GM18907 (cell line): Measurements from ENCODE around the gene TAOK2.

Experiments
- ATAC-seq: cut with Tn5 transposase; IDR thresholded peaks from one replicate; pipeline ENCODE4 v1.9.1; 2021; ENCODE audit warnings: mild to moderate bottlenecking, moderate library complexity; ENCODE audit not compliant: unreplicated experiment

TAOK2 gene

GRCh38 chr16:29962344-29962994 is 11.2 kb upstream of the TAOK2 start:
- ATAC-seq: no peak

- ATAC-seq: no peak
These were observed 10.5 kb upstream of the TAOK2 start for GRCh38 chr16:29963021-29963743.

GRCh38 chr16:29968205-29968604 is 5.5 kb upstream of the TAOK2 start:
- no peak for ATAC-seq

- no peak for ATAC-seq
These were observed 2.4 kb upstream of the TAOK2 start for GRCh38 chr16:29971304-29971703.

GRCh38 chr16:29972500-29972899 is 1.2 kb upstream of the TAOK2 start:
- no peak for ATAC-seq

GRCh38 chr16:29972992-29973383 is 680 bp upstream of the TAOK2 start:
- ATAC-seq: no peak

DNA sequence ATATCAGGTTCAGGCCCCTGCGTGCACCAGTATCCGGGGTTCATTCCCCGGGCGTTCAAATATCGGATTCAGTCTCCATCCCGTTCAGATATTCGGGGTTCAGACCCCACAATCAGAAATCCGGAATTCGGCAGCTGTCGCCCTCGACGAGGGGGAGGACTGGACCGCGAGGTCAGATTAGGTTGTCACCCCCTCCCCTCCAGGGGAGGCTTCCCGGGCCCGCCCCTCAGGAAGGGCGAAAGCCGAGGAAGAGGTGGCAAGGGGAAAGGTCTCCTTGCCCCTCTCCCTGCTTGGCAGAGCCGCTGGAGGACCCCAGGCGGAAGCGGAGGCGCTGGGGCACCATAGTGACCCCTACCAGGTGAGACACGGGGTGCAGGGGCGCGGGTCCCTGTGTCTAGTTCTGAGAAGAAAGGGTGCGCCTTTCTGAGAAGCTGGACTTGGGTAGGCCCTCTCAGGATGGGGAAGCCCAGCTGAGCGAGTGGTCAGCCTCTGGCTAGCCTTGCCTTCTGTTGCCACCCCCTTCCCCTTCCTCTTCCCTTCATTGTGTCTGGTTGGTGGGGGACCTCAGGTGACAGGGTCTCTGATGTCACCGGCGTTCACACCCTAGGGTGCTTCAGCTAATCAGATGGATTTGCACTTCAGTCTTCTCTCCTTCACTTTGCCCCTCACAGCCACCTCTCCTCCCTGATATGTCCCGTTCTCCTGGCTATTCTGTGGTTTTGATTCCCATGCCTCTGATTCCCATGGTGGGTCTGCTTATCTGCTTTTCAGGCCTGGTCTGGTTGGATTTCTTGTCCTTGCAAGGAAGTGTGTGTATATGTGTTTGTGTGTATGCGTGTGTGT is 844 bp downstream of the TAOK2 start:
- peak; percentile 3 for ATAC-seq

DNA sequence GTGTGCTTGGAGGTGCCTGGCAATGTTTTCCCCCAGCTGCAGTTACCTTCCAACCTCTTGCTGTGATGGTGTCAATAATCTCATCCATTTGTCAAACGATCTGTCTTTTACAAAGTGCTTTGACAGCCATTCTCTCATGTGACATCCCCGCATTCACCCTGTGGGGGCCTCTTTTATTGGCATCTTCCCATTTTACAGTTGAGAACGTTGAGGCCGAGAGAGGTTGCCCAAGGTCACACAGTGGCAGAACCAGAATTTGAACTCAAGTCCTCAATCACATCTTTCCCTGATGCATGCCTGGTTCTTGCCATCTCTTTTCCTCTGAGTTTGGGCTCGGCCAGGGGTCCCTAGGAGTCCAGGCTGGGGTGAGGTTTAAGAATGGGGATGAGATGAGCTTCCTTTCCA is 1.5 kb downstream of the TAOK2 start:
- no peak for ATAC-seq

- ATAC-seq: no peak
These were observed 2.3 kb downstream of the TAOK2 start for GRCh38 chr16:29975811-29976511.

GRCh38 chr16:29977063-29977825 is 3.6 kb downstream of the TAOK2 start:
- ATAC-seq: no peak

DNA sequence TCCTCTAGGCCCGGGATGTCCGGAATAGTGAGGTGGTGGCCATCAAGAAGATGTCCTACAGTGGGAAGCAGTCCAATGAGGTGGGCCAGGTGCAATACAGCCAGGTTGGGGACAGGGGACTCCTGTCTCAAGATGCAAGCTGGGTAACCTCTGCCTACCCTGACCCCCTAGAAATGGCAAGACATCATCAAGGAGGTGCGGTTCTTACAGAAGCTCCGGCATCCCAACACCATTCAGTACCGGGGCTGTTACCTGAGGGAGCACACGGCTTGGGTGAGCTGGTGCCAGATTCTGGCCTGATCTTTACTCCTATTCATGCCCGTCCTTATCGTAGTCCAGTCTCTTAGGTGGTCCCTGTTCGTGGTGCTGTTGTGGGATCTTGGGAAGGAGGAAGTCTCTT is 4.4 kb downstream of the TAOK2 start:
- no peak for ATAC-seq

DNA sequence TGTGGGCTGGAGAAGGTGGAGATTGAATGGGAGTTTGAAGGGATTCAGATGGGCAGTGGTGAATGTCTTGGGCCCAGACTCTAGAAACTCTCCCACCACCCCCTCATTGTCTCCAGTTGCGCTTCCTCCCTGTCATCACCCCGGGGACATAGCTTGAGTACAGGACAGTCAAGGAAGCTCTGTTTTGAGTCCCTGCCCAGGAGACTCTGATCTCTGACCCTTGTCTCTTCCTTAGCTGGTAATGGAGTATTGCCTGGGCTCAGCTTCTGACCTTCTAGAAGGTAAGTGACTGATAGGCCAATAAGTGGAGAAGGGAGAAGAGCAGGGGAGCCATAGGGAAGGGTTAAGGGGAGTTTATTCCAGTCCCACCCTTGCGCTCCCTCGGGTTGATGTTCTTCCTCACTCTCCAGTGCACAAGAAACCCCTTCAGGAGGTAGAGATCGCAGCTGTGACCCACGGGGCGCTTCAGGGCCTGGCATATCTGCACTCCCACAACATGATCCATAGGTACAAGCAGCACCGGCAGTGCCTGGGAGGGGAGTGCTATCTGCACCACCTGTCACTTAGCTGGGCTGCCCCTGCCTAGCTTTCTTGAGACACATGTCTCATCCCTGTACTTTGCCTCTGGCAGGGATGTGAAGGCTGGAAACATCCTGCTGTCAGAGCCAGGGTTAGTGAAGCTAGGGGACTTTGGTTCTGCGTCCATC is 5.0 kb downstream of the TAOK2 start:
- no peak for ATAC-seq

- no peak for ATAC-seq
These were observed 9.1 kb downstream of the TAOK2 start for GRCh38 chr16:29982560-29983419.

- no peak for ATAC-seq
These were observed 9.9 kb downstream of the TAOK2 start for GRCh38 chr16:29983420-29984136.

DNA sequence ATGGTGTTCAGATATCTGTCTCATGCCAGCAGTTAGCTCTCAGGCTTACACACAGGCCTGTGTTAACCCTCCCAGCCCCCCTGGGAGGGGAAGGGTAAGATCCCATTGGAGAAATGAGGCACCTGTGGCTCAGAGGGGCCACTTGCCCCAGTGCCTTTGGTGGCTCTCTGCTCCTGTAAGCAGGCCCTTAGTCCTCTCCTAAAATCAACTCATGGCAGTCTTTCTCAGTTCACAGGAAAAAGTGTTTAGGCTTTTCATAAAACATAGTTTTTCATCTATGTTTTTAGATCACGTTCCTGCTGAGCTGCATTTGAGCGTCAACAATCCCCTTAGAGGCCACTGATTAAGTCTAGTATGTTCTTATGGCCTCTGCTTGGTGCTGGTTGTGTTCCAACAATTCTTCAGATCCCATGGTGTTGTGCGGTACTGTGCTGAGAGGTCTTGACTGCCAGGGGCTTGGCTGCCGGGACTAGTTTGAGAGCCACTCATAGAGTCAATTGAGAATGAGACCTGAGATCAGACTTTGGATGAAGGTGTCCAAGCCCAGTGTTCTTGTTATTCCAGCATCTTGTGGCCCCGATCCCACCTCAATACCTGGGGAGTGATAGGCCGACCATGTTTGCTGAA is 10.6 kb downstream of the TAOK2 start:
- ATAC-seq: no peak

- ATAC-seq: no peak
These were observed 11.1 kb downstream of the TAOK2 start for GRCh38 chr16:29984764-29985147.

GRCh38 chr16:29985271-29985811 is 11.7 kb downstream of the TAOK2 start:
- ATAC-seq: no peak

DNA sequence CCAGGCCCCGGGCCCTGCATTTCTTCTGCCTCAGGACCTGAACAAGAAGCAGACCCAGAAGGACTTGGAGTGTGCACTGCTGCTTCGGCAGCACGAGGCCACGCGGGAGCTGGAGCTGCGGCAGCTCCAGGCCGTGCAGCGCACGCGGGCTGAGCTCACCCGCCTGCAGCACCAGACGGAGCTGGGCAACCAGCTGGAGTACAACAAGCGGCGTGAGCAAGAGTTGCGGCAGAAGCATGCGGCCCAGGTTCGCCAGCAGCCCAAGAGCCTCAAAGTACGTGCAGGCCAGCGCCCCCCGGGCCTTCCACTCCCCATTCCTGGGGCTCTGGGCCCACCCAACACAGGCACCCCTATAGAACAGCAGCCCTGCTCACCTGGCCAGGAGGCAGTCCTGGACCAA is 12.6 kb downstream of the TAOK2 start:
- no peak for ATAC-seq
